ENCODE results near the gene DNAJC6. TPM values are rescaled to one million over a fixed set of nuclear protein-coding genes. Genes with fewer than 3 reads are reported as not detected.

The DNAJC6 gene
- polyA plus RNA-seq, 1 experiment = 0.09 TPM

DNA sequence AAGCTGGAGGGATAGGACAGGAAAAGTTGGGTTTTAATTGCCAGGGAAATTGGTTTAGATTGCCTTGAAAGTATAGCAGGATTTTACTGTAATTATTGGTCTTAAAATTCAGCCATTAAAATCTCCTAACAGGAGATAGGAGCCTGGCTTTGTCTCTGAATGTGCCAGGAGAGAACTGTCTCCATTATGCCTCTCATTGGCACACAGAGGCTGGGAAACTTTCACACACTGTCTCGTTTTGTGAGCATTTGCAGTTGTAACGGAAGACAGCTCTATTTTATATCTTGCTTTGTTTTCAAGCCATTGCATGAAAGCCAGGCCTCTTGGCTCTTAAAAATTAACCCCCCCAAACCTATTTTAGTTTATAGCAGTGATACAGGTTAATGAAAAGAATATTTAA is 12.5 kb downstream of the DNAJC6 start:
- ChIA-PET CTCF (no interaction called here), POLR2A (no interaction called here)
- no peak overlapping the region for H3K4me3 ChIP-seq (ENCODE audit: low read depth, low read length)
- H3K9me3 ChIP-seq (ENCODE audit: control insufficient read depth, insufficient read depth, low read length) = no peaks in the 10 kb centered on the region
- no peaks in the 10 kb centered on the region for H3K27me3 ChIP-seq (ENCODE audit: control insufficient read depth, insufficient read depth, low read length)
- DNase-seq (ENCODE audit: low read depth, low spot score) = no peak
- TF ChIP-seq, protein P1, sequence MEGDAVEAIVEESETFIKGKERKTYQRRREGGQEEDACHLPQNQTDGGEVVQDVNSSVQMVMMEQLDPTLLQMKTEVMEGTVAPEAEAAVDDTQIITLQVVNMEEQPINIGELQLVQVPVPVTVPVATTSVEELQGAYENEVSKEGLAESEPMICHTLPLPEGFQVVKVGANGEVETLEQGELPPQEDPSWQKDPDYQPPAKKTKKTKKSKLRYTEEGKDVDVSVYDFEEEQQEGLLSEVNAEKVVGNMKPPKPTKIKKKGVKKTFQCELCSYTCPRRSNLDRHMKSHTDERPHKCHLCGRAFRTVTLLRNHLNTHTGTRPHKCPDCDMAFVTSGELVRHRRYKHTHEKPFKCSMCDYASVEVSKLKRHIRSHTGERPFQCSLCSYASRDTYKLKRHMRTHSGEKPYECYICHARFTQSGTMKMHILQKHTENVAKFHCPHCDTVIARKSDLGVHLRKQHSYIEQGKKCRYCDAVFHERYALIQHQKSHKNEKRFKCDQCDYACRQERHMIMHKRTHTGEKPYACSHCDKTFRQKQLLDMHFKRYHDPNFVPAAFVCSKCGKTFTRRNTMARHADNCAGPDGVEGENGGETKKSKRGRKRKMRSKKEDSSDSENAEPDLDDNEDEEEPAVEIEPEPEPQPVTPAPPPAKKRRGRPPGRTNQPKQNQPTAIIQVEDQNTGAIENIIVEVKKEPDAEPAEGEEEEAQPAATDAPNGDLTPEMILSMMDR (IDR thresholded peaks at IDR 0.05; ENCODE audit: low read depth, low read length) = no peak
- no peak overlapping the region for H3K27ac ChIP-seq (ENCODE audit: low read depth, low read length)

DNA sequence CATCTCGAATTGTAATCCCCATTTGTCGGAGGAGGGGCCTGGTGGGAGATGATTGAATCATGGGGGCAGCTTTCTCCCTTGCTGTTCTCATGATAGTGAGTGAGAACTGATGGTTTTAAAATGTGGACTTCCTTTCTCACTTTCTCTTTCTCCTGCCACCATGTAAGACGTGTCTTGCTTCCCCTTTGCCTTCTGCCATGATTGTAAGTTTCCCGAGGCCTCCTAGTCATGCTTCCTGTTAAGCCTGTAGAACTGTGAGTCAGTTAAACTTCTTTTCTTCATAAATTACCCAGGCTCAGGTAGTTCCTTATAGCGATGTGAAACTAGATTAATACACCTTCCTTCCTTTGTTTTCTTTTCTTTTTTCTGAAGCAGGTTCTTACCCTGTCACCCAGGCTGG is 13.9 kb downstream of the DNAJC6 start:
- Histone ChIP-seq H3K27ac (ENCODE audit: low read depth, low read length) (no peak overlapping the region), H3K27me3 (ENCODE audit: control insufficient read depth, insufficient read depth, low read length) (no peaks in the 10 kb centered on the region), H3K9me3 (ENCODE audit: control insufficient read depth, insufficient read depth, low read length) (no peaks in the 10 kb centered on the region), H3K4me3 (ENCODE audit: low read depth, low read length) (no peak overlapping the region)
- TF ChIP-seq, protein P1 (IDR thresholded peaks at IDR 0.05; ENCODE audit: low read depth, low read length) = no peak
- POLR2A ChIA-PET = no interaction called here
- CTCF ChIA-PET = no interaction called here
- DNase-seq (ENCODE audit: low read depth, low spot score) = no peak

DNA sequence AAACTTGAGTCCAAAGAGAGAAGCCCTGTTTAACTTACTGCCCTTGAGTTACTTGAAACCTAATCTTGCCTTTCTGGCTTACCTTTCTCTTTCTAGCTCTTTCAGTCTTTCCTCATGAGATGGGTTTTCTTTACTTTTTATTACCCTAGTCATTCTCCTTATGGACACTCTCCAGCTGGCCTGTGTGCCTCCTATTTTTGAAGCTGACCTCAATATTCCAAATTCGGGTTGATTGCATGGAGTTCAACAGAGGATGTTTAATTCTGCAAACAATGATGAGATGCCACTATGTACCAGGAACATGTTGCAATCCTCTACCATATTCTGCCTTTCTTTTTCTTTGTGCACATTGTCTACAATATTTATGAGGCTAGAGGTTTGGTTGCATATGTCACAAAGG is 20.7 kb downstream of the DNAJC6 start:
- H3K4me3 ChIP-seq (ENCODE audit: low read depth, low read length) = no peak overlapping the region
- DNase-seq (ENCODE audit: low read depth, low spot score) = no peak
- TF ChIP-seq, protein P1 (IDR thresholded peaks at IDR 0.05; ENCODE audit: low read depth, low read length) = no peak
- no peaks in the 10 kb centered on the region for H3K27me3 ChIP-seq (ENCODE audit: control insufficient read depth, insufficient read depth, low read length)
- CTCF ChIA-PET = no interaction called here
- no peak overlapping the region for H3K27ac ChIP-seq (ENCODE audit: low read depth, low read length)
- POLR2A ChIA-PET = no interaction called here
- H3K9me3 ChIP-seq (ENCODE audit: control insufficient read depth, insufficient read depth, low read length) = no peaks in the 10 kb centered on the region

DNA sequence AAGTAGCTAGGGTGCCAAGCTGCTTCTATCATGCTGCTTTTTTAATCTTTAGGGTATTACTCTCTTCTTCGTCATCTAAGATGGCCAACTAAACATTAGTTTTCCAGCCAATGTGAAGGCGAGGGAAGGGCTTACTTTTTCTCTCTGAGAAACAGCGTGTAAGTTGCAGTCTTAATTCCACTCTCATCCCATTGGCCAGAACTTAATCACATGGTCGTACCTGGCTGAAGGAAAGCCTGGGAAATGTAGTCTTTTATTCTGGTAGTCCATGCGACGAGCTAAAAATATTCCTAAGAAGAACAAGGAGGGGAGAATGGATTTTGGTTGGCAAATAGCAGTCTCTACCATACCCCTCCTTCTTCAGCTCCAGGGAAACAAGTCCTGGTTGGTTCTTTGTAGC is 21.5 kb downstream of the DNAJC6 start:
- Histone ChIP-seq H3K27me3 (ENCODE audit: control insufficient read depth, insufficient read depth, low read length) (no peaks in the 10 kb centered on the region), H3K4me3 (ENCODE audit: low read depth, low read length) (no peak overlapping the region), H3K9me3 (ENCODE audit: control insufficient read depth, insufficient read depth, low read length) (no peaks in the 10 kb centered on the region), H3K27ac (ENCODE audit: low read depth, low read length) (no peak overlapping the region)
- TF ChIP-seq, protein P1 (IDR thresholded peaks at IDR 0.05; ENCODE audit: low read depth, low read length) = no peak
- POLR2A ChIA-PET = no interaction called here
- CTCF ChIA-PET = no interaction called here
- DNase-seq (ENCODE audit: low read depth, low spot score) = no peak

DNA sequence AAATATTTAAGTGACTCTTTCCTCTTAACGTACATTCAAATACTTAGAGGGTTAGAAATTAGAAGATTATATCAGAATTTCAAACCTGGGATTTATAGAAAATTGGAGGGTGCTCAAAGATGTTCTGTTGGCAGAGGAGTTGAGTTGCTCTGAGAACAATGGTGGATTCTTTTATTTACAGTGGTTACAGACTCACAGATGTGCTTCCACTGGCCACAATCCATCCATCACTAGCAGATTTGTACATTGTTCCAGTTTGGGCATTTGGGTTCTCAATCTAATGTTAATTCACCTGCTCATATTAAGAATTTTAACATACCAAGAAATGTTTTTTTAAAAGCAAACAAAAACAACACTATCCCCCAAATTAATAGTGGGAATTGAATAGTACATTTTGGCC is 23.5 kb downstream of the DNAJC6 start:
- no peak overlapping the region for H3K4me3 ChIP-seq (ENCODE audit: low read depth, low read length)
- DNase-seq (ENCODE audit: low read depth, low spot score) = no peak
- no peak overlapping the region for H3K27ac ChIP-seq (ENCODE audit: low read depth, low read length)
- ChIA-PET POLR2A (no interaction called here), CTCF (no interaction called here)
- H3K9me3 ChIP-seq (ENCODE audit: control insufficient read depth, insufficient read depth, low read length) = no peaks in the 10 kb centered on the region
- TF ChIP-seq, protein P1 (IDR thresholded peaks at IDR 0.05; ENCODE audit: low read depth, low read length) = no peak
- H3K27me3 ChIP-seq (ENCODE audit: control insufficient read depth, insufficient read depth, low read length) = no peaks in the 10 kb centered on the region

All from AG04450 (cell line).